GM23338 (cell line): Measurements from ENCODE around the gene KLF1. TPM values are rescaled to one million over a fixed set of nuclear protein-coding genes. Genes with fewer than 3 reads are reported as not detected.

Experiments
- ATAC-seq: fragments of 200-7000 bp; cut with Tn5 transposase; 3 replicates; pipeline ENCODE4 v1.9.1; 2020
- DNase-seq: peaks from one replicate; pipeline ENCODE4 v3.0.0-alpha.2; 2015; ENCODE audit warnings: low spot score
- H2AFZ ChIP-seq: fragments of 200-600 bp; sonication (generic); 2 replicates; pipeline ENCODE4 v1.8.0; 2016; ENCODE audit warnings: antibody characterized with exemption, mild to moderate bottlenecking, moderate library complexity
- H3F3A ChIP-seq: fragments of 200-600 bp; sonication (generic); replicated peaks from 2 replicates; pipeline ENCODE4 v1.8.0; 2017; ENCODE audit warnings: antibody characterized with exemption, mixed run types, low read depth
- H3K27ac ChIP-seq: fragments of 200-600 bp; sonication (generic); 2 replicates; pipeline ENCODE4 v1.6.1; 2016; ENCODE audit warnings: low read depth
- H3K27me3 ChIP-seq: fragments of 200-600 bp; sonication (generic); 2 replicates; pipeline ENCODE4 v1.8.0; 2016; ENCODE audit warnings: mild to moderate bottlenecking, mixed run types, moderate library complexity; ENCODE audit not compliant: insufficient read depth
- H3K36me3 ChIP-seq: fragments of 200-600 bp; sonication (generic); 2 replicates; pipeline ENCODE4 v1.8.0; 2016; ENCODE audit warnings: mild to moderate bottlenecking; ENCODE audit not compliant: insufficient read depth
- H3K4me1 ChIP-seq: fragments of 200-600 bp; sonication (generic); 2 replicates; pipeline ENCODE4 v1.8.0; 2016; ENCODE audit warnings: mild to moderate bottlenecking, moderate library complexity; ENCODE audit not compliant: insufficient read depth
- H3K4me2 ChIP-seq: fragments of 200-600 bp; sonication (generic); 2 replicates; pipeline ENCODE4 v1.7.1; 2017; ENCODE audit warnings: mixed run types
- H3K4me3 ChIP-seq: fragments of 200-600 bp; sonication (generic); 2 replicates; pipeline ENCODE4 v1.6.1; 2016; ENCODE audit warnings: mixed run types
- H3K79me2 ChIP-seq: fragments of 200-600 bp; sonication (generic); replicated peaks from 2 replicates; pipeline ENCODE4 v1.8.0; 2017; ENCODE audit warnings: mild to moderate bottlenecking; ENCODE audit not compliant: insufficient read depth
- H3K9me2 ChIP-seq: fragments of 200-600 bp; sonication (generic); 2 replicates; pipeline ENCODE4 v1.8.0; 2017; ENCODE audit not compliant: insufficient read depth
- H4K20me1 ChIP-seq: fragments of 200-600 bp; sonication (generic); replicated peaks from 2 replicates; pipeline ENCODE4 v1.8.0; 2017; ENCODE audit warnings: mild to moderate bottlenecking; ENCODE audit not compliant: insufficient read depth
- H3K27ac Mint-ChIP-seq: 2 replicates; pipeline ENCODE4 v1.8.0; 2020; ENCODE audit warnings: inconsistent platforms, mild to moderate bottlenecking, moderate library complexity, mixed read lengths
- H3K27me3 Mint-ChIP-seq: 3 replicates; pipeline ENCODE4 v1.8.0; 2022; ENCODE audit warnings: low read depth, mild to moderate bottlenecking, moderate library complexity, mixed read lengths, inconsistent platforms; ENCODE audit not compliant: insufficient read depth, poor library complexity
- H3K36me3 Mint-ChIP-seq: 3 replicates; pipeline ENCODE4 v1.8.0; 2021; ENCODE audit warnings: low read depth, mild to moderate bottlenecking, inconsistent platforms, moderate library complexity, mixed read lengths
- H3K4me1 Mint-ChIP-seq: 3 replicates; pipeline ENCODE4 v1.8.0; 2020; ENCODE audit warnings: mild to moderate bottlenecking, inconsistent platforms, mixed read lengths
- H3K4me3 Mint-ChIP-seq: 3 replicates; pipeline ENCODE4 v1.8.0; 2021; ENCODE audit warnings: moderate library complexity, mild to moderate bottlenecking, inconsistent platforms, mixed read lengths
- H3K9me3 Mint-ChIP-seq: 3 replicates; pipeline ENCODE4 v1.8.0; 2020; ENCODE audit warnings: moderate library complexity, mild to moderate bottlenecking, inconsistent platforms, mixed read lengths
- CREB1 ChIP-seq: fragments of 250-450 bp; sonication (Bioruptor Pico); IDR thresholded peaks from 2 replicates; pipeline ENCODE4 v1.5.0; 2020; ENCODE audit warnings: low read depth, mild to moderate bottlenecking, moderate library complexity
- CTCF ChIP-seq, 2 experiments: fragments of 200-600 bp in 1 of 2; sonication (generic) in 1 of 2; conservative IDR thresholded peaks; 2 replicates each; pipeline versions ENCODE4 v1.5.1 to v1.6.1; 2016 to 2017; ENCODE audit warnings: antibody characterized with exemption in 2 of 2, low read depth in 2 of 2, mild to moderate bottlenecking in 2 of 2, moderate library complexity in 1 of 2
- ETS1 ChIP-seq: IDR thresholded peaks from 2 replicates; pipeline ENCODE4 v1.6.1; 2016; ENCODE audit warnings: antibody characterized with exemption
- EZH2 ChIP-seq: fragments of 200-600 bp; sonication (generic); IDR thresholded peaks from one replicate; pipeline ENCODE4 v1.8.0; 2017; ENCODE audit warnings: antibody characterized with exemption, mild to moderate bottlenecking, low read depth; ENCODE audit not compliant: unreplicated experiment
- EZH2phosphoT487 ChIP-seq: fragments of 200-600 bp; sonication (generic); IDR thresholded peaks from one replicate; pipeline ENCODE4 v1.8.1; 2018; ENCODE audit warnings: antibody characterized with exemption; ENCODE audit not compliant: unreplicated experiment
- JUNB ChIP-seq: IDR thresholded peaks from one replicate; pipeline ENCODE4 v1.6.1; 2016; ENCODE audit warnings: antibody characterized with exemption; ENCODE audit not compliant: unreplicated experiment
- NANOG ChIP-seq: IDR thresholded peaks from 2 replicates; pipeline ENCODE4 v1.6.1; 2016; ENCODE audit warnings: antibody characterized with exemption, borderline replicate concordance
- POLR2AphosphoS5 ChIP-seq: IDR thresholded peaks from 2 replicates; pipeline ENCODE4 v1.6.1; 2016; ENCODE audit warnings: antibody characterized with exemption, low read depth
- STAT1 ChIP-seq: IDR thresholded peaks from one replicate; pipeline ENCODE4 v1.6.1; 2016; ENCODE audit warnings: antibody characterized with exemption; ENCODE audit not compliant: unreplicated experiment
- ZNF114 ChIP-seq: fragments of 250-450 bp; sonication (Bioruptor Pico); IDR thresholded peaks from 2 replicates; pipeline ENCODE4 v1.5.0; 2020; ENCODE audit warnings: mild to moderate bottlenecking, moderate library complexity
- ZNF331 ChIP-seq: fragments of 250-450 bp; sonication (Bioruptor Pico); IDR thresholded peaks from 2 replicates; pipeline ENCODE4 v1.5.0; 2020; ENCODE audit warnings: low read depth, mild to moderate bottlenecking, moderate library complexity
- polyA plus RNA-seq: library from polyadenylated mRNA; unstranded; fragments of >200 nt; fragmentation: Nextera tagmentation; extraction: Ambion mirVana; gene quantifications from 2 replicates; pipeline ENCODE4 v1.2.1, GENCODE V29; 2016
- total RNA-seq: library from RNA; depleted of rRNA; stranded (reverse); fragments of >200 nt; shearing (Covaris generic); gene quantifications from 2 replicates; pipeline ENCODE4 v1.2.3, GENCODE V29; 2014
- TF ChIP-seq, protein P1 (sequence below): IDR thresholded peaks from one replicate; pipeline ENCODE4 v1.6.1; 2018; ENCODE audit warnings: antibody characterized with exemption; ENCODE audit not compliant: unreplicated experiment

The KLF1 gene
- total and polyA plus RNA-seq, 2 experiments from 2014 or later: 0.74 to 1.1 TPM

DNA sequence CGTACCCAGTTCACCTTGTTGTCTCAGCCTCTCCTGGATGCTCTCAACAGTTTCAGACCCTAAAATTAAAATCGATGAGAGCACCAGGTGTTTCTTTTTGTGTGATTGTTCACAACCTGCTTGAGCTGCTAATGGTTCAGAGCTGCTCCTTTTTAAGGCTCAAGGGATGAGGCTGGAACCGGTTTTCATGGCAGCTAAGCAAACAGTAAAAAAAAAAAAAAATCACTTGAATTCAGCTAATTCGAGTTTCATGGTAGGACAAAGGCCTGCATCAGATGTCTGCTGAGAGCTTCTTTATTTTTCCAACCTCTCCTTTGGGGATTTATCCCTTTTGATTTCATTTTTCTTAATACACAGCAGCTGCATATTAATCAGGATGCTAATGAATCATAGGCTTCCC, 25.6 kb upstream of the KLF1 start:
- Mint-ChIP-seq H3K4me3 (peak overlapping the region; percentile 51), H3K9me3 (no peaks in the 10 kb centered on the region), H3K27me3 (peaks cover 20% of the 10 kb centered on the region), H3K4me1 (peaks cover 25% of the 10 kb centered on the region), H3K27ac (peak overlapping the region; percentile 96), H3K36me3 (no peaks in the 10 kb centered on the region)
- peaks cover 19% of the 10 kb centered on the region for H3K4me1 ChIP-seq
- no peaks in the 10 kb centered on the region for H3K79me2 ChIP-seq
- no peaks in the 10 kb centered on the region for H3K36me3 ChIP-seq
- H3K4me2 ChIP-seq: peak overlapping the region; percentile 57
- TF ChIP-seq EZH2 (no peak), STAT1 (no peak), POLR2AphosphoS5 (no peak), ETS1 (no peak), CTCF (conservative IDR thresholded peaks at IDR 0.05; ENCODE audit: low read depth in 2 of 2) (no peak)
- TF ChIP-seq, protein P1, sequence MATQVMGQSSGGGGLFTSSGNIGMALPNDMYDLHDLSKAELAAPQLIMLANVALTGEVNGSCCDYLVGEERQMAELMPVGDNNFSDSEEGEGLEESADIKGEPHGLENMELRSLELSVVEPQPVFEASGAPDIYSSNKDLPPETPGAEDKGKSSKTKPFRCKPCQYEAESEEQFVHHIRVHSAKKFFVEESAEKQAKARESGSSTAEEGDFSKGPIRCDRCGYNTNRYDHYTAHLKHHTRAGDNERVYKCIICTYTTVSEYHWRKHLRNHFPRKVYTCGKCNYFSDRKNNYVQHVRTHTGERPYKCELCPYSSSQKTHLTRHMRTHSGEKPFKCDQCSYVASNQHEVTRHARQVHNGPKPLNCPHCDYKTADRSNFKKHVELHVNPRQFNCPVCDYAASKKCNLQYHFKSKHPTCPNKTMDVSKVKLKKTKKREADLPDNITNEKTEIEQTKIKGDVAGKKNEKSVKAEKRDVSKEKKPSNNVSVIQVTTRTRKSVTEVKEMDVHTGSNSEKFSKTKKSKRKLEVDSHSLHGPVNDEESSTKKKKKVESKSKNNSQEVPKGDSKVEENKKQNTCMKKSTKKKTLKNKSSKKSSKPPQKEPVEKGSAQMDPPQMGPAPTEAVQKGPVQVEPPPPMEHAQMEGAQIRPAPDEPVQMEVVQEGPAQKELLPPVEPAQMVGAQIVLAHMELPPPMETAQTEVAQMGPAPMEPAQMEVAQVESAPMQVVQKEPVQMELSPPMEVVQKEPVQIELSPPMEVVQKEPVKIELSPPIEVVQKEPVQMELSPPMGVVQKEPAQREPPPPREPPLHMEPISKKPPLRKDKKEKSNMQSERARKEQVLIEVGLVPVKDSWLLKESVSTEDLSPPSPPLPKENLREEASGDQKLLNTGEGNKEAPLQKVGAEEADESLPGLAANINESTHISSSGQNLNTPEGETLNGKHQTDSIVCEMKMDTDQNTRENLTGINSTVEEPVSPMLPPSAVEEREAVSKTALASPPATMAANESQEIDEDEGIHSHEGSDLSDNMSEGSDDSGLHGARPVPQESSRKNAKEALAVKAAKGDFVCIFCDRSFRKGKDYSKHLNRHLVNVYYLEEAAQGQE: no peak
- no peaks in the 10 kb centered on the region for H3K9me2 ChIP-seq
- ATAC-seq: no peak; the same call in 2 of the 3 replicates
- H3K27me3 ChIP-seq: no peaks in the 10 kb centered on the region
- peak overlapping the region; percentile 33; the same call in 1 of the 2 replicates for H3K4me3 ChIP-seq
- no peaks in the 10 kb centered on the region for H4K20me1 ChIP-seq
- peak; percentile 44 for DNase-seq
- peak overlapping the region; percentile 79 for H3K27ac ChIP-seq
- H2AFZ ChIP-seq: peak overlapping the region; percentile 54
- peaks cover 13% of the 10 kb centered on the region for H3F3A ChIP-seq

- ATAC-seq (no peak), DNase-seq (no peak)
- Histone ChIP-seq H3K27ac (no peak overlapping the region), H3K27me3 (no peaks in the 10 kb centered on the region), H3F3A (0 out of 2 replicates have a peak, but pooled peaks cover 2% of the 10 kb centered on the region), H3K4me2 (no peak overlapping the region), H4K20me1 (no peaks in the 10 kb centered on the region), H3K4me1 (peaks cover 3% of the 10 kb centered on the region; the same call in 1 of the 2 replicates), H3K36me3 (no peaks in the 10 kb centered on the region), H3K4me3 (no peak overlapping the region), H3K9me2 (no peaks in the 10 kb centered on the region), H2AFZ (no peak overlapping the region), H3K79me2 (no peaks in the 10 kb centered on the region)
- Mint-ChIP-seq H3K4me1 (peaks cover 2% of the 10 kb centered on the region), H3K27ac (no peak overlapping the region), H3K36me3 (peaks cover 10% of the 10 kb centered on the region; the same call in 2 of the 3 replicates), H3K27me3 (peaks cover 11% of the 10 kb centered on the region), H3K9me3 (no peaks in the 10 kb centered on the region), H3K4me3 (no peak overlapping the region)
- TF ChIP-seq CREB1 (no peak), ETS1 (no peak), EZH2phosphoT487 (no peak), NANOG (no peak), ZNF114 (CRISPR knock-in tag) (no peak), STAT1 (no peak), JUNB (no peak), EZH2 (no peak), ZNF331 (CRISPR knock-in tag) (no peak)
Measured at GRCh38 chr19:12907166-12907565, 20.2 kb upstream of the KLF1 start.
